ENCODE data around the gene B4GALT4. TPM values are rescaled to one million over a fixed set of nuclear protein-coding genes. Genes with fewer than 3 reads are reported as not detected.
"Not testable (repeated sequence)": the region's sequence is repeated elsewhere in the genome, so short reads cannot be mapped to it uniquely, and the experiment has no call there.

Gene B4GALT4, protein sequence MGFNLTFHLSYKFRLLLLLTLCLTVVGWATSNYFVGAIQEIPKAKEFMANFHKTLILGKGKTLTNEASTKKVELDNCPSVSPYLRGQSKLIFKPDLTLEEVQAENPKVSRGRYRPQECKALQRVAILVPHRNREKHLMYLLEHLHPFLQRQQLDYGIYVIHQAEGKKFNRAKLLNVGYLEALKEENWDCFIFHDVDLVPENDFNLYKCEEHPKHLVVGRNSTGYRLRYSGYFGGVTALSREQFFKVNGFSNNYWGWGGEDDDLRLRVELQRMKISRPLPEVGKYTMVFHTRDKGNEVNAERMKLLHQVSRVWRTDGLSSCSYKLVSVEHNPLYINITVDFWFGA
- total RNA-seq = 17.3 and 19.1 TPM in 2 replicates

DNA sequence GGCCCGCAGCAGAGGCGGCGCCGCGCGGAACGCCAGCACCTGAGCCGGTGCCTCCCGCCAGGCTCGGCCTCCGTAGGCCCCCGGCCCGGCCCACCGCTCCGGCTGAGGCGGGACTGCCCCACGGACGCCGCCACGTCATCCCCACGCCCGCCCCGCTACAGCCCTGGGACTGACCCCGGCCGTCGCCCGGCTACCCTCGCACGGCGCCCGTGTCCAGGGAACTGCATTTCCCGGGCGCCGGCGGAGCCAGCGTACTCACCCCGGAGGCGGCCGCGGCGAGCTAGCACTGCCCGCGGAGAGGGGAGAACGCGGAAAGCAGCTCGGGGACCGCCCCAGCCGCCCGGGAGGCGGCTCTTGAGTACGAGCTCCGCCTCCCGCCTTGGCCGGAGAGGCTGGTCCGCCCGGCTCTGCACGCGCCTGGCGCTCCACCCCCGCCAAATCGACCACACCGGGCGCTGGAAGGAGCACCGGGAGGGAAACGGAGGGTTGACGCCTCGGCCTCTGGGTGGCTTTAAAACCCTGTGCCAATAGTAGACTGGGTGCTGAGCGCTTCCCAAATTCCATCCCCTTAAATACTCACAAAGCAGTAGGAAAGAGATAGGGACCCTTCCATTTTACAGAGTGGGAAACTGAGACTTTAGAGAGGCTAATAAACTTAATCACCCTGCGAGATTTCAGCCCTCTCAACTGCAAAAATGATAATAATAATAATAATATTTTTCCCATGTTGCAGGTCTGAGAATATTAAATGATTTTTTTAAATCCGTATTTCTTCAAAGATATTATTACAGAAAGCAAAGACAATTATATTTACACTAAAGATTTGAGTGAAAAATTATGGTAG lies at the start of gene B4GALT4:
B4GALT4 (minus strand) TSS at position 288 of the 844 bp plus-strand sequence. CDS start 10,779 bp downstream, outside the sequence.
- intact Hi-C loops (cut with micrococcal nuclease) = loop anchor here (1.0 to 2.0 kb wide), 17 partner anchors 22 to 1356 kb away; partner anchors contain the start of genes ARHGAP31, CD80, COX17 and NDUFB4

DNA sequence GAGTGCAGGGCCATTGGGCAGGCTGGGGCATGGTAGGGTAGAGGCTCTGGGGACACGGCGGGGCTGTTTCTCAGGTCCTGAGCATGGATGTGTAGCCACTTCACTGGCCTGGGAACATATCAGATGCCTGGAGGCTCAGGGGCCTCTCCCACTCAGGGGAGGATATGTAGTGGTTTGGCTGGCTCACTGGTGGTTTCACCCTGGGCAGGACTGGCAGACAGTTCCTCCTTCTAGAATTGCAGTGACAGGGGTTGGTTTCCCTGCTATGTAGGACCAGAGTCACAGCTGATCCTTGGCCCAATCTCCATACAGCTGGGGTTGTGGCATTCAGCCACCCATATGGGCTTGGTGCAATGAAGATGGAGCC lies 48.7 kb upstream of the B4GALT4 start:
- intact Hi-C loops (cut with micrococcal nuclease) = no loop called here

DNA sequence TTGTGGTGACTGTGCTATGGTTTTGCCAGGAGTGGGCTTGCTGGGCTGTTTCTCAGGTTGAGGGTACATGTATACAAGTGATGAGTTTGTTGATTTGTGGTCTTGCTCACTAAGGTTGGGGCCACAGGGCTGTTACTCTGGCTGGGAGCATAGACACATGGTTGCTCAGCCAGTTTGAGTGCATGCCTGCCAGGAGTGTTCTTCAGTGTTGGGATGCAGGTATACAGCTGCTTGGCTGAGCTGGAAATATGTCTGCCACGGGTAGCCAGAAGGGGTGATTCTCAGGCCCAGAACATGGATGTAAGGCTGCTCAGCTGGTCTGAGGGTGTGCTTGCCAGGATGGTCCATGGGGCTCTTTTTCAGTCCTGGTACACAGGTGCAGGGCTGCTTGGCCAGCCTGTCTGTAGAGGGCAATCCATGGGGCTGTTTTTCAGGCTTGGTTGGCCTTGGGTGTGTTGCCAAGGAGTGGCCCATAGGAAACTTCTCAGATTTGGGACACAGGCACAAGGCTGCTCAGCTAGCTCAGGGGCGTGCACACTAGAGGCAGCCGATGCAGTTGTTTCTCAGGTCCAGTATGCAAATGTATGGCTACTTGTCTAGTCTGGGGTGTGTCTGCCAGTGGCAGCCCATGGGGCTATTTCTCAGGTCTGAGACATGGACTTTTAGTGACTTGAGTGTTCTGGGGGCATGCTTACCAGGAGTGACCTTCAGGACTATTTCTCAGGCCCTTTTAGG lies 48.2 kb upstream of the B4GALT4 start:
- intact Hi-C loops (cut with micrococcal nuclease) = no loop called here

DNA sequence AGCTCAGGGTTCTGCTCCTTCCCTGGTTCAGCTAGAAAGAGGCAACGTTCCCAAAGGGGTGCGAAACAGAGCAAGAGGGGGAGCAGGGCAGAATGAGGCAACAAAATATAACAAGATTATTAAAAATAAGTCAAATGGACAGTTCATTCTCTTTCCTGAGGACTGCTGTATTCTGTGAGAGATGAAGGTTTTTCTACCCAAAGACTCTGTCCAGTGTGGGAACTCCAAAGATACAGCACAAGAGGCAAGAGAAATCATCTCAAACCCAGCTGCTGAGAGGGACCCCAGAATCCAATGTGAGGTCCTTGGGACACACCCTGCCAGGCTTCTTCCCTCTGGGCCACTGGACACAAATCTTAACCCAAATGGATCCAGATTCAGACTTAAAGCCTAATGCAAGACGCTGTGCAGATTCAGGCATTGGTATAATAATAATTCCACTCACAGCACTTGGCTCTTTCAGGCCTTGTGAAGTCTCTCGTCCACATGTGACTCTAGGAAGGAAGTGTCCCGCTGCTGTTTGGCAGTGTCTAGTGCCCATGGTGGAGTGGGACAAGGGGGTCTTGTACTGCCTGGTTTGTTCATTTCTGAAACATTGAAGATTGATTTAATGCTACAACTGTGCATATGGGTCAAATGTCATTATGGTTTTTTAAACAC lies 39.0 kb upstream of the B4GALT4 start:
- intact Hi-C loops (cut with micrococcal nuclease) = no loop called here

DNA sequence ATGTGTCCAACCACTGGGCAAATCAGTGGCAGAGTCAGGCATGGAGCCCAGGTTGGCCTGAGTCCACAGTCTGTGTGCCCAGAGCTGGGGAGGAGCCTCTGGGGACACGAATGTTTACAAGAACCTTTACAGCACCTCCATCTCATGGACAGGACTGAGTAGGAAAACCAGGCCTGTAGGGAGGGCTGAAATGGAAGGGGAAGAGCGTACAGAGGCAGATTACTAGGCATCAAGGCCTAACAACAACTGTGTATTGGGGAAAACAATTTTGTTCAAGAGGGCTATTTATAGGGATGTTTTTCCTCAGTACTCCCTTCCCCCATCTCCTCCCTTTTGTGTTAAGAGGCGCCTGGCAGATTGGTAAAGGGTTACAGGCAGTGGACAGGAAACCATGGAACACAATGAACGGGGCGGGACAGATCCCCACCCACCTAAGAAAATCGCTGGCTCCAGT lies 38.5 kb upstream of the B4GALT4 start:
- intact Hi-C loops (cut with micrococcal nuclease) = no loop called here

DNA sequence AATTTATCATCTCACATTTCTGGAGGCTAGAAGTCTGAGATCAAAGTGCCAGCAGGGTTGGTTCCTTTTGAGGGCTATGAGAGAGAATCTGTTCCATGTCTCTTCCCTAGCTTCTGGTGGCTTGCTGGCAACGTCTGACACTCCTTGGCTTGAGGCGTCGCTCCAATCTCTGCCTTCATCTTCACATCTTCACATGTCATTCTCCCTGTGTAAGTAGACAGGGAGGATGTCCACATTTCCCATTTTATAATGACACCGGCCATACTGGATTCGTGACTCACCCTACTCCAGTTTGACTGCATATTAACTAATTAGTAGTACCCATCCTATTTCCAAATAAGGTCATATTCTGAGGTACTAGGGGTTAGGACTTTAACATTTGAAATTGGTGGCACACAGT lies 36.0 kb upstream of the B4GALT4 start:
- intact Hi-C loops (cut with micrococcal nuclease) = no loop called here

DNA sequence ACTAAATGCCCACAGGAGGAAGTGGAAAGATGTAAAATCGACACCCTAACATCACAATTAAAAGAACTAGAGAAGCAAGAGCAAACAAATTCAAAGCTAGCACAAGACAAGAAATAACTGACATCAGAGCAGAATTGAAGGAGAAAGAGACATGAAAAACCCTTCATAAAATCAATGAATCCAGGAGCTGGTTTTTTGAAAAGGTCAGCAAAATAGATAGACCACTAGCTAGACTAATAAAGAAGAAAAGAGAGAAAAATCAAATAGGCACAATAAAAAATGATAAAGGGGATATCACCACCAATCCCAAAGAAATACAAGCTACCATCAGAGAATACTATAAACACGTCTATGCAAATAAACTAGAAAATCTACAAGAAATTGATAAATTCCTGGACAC lies 29.5 kb upstream of the B4GALT4 start:
- intact Hi-C loops (cut with micrococcal nuclease) = not testable (repeated sequence)

- intact Hi-C loops (cut with micrococcal nuclease) = no loop called here
These were observed 20.4 kb upstream of the B4GALT4 start for GRCh38 chr3:119261055-119261454.

DNA sequence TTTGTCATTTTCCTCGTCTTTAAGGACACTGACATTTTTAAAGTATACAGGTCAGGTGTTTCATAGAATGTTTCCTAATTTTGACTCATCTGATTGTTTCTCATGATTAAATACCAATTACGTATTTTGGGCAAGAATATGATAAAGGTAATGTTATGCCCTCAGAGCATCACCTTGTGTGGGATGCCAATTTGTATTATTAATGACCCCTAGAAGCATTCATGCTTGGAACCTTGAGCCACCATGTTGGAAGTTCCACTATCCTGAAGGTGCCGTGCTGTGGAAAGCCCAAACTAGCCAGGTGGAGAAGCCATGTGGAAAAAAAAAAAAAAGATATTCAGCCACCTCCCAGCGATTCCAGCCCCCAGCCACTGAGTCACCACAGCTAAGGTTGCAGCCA lies 19.1 kb upstream of the B4GALT4 start:
- intact Hi-C loops (cut with micrococcal nuclease) = no loop called here

GRCh38 chr3:119258915-119259314 lies 18.2 kb upstream of the B4GALT4 start:
- intact Hi-C loops (cut with micrococcal nuclease) = no loop called here

- intact Hi-C loops (cut with micrococcal nuclease) = no loop called here
These were observed 17.2 kb upstream of the B4GALT4 start for GRCh38 chr3:119257654-119258410.

DNA sequence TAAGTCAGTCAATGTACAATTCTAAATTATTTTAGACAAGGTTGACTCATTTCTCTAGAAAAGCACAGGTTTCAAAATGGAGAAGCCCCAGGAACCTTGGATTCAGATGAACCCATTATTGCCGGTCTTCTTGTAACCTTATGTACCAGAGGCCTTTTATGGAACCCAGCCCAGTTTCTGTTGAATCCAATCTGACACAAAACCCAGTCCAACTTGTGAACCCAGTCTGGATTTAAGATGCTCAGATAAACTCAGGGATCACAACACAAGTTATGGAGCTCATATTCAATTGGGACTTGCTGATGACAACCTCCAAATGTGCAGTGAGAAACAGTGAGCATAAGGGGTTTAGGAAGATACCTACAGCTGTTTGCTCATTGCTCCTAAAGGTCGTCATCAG lies 16.4 kb upstream of the B4GALT4 start:
- intact Hi-C loops (cut with micrococcal nuclease) = no loop called here

GRCh38 chr3:119255214-119255613 lies 14.5 kb upstream of the B4GALT4 start:
- intact Hi-C loops (cut with micrococcal nuclease) = no loop called here

DNA sequence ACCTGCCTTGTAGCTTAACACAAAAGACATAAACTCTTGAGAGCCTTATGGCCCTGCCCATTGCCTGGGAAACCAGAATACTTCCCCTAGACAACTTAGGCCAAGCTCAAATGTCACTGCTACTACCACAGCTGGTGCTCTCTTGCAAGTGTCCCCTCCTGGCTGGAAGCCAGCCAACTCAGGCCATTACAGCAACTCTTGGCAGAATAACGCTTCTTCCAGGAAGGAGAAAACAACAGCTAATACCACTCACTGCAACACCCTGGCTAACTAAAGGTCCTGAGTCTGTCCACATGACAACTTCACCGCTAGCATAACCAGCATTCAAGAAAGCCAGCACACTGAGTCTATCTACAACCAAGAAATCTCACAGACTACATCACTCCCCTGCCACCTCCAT lies 5.1 kb upstream of the B4GALT4 start:
- intact Hi-C loops (cut with micrococcal nuclease) = no loop called here

- intact Hi-C loops (cut with micrococcal nuclease) = no loop called here
These were observed 3.0 kb upstream of the B4GALT4 start for GRCh38 chr3:119243712-119244111.

- intact Hi-C loops (cut with micrococcal nuclease) = not testable (repeated sequence)
These were observed 2.4 kb upstream of the B4GALT4 start for GRCh38 chr3:119243058-119243529.

DNA sequence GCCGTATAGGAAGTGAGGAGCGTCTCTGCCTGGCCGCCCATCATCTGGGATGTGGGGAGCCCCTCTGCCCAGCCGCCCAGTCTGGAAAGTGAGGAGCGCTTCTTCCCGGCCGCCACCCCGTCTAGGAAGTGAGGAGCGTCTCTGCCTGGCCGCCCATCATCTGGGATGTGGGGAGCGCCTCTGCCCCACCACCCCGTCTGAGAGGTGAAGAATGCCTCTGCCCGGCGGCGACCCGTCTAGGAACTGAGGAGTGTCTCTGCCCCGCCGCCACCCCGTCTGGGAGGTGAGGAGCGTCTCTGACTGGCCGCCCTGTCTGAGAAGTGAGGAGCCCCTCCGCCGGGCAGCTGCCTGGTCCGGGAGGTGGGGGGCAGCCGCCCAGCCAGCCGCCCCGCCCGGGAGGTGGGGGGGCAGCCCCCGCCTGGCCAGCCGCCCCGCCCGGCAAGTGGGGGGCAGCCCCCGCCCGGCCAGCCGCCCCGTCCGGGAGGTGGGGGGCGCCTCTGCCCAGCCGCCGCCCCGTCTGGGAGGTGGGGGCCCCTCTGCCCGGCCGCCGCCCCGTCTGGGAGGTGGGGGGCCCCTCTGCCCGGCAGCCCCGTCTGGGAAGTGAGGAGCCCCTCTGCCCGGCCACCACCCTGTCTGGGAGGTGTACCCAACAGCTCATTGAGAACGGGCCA lies 1.8 kb upstream of the B4GALT4 start:
- intact Hi-C loops (cut with micrococcal nuclease) = not testable (repeated sequence)

DNA sequence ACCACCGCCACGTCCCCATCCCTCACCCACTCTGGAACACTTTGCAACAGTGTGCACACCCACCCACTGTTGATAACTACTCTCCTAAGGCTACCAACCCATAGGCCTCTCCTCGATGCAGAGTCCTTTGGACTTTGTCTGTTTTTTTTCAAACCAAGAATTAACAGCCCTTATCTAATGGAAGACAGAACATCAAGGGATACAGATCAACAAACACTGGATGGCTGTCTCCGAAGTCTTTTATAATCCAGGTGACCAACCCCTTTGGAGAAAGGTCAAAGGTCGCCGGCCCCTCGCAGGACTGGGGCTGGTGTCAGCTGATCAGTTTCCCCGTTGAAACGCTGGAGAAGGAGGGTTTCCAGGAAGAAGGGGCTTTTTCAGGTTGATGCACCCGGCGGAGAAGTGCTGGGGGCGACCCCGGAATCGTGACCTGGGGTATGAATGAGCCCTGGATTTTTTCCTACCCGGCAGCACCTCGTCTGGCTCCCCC lies 532 bp downstream of the B4GALT4 start:
- intact Hi-C loops (cut with micrococcal nuclease) = loop anchor here (1.0 to 2.0 kb wide), 5 partner anchors 141 to 1357 kb away; partner anchors contain the start of genes CD80, COX17, NDUFB4 and TIMMDC1

GRCh38 chr3:119239206-119239820 lies 1.4 kb downstream of the B4GALT4 start:
- intact Hi-C loops (cut with micrococcal nuclease) = no loop called here

All from T-helper 1 cell treated with Interleukin-12 subunit alpha and Interleukin-12 subunit beta and Interleukin-4 antibody, amounts not matched to agents 30 ng/mL and 1 ng/mL, for 36 hours (primary cell).